Epithelial cell of proximal tubule (primary cell): ENCODE measurements around the gene MAP3K15. TPM values are rescaled to one million over a fixed set of nuclear protein-coding genes. Genes with fewer than 3 reads are reported as not detected.

Experiments
- DNase-seq: peaks from one replicate; pipeline ENCODE4 v3.0.0-alpha.2; 2011; ENCODE audit warnings: low read depth
- H3K4me3 ChIP-seq: 2 replicates; pipeline ENCODE4 v1.5.1; 2011; ENCODE audit warnings: low read depth, mild to moderate bottlenecking, low read length
- CTCF ChIP-seq: conservative IDR thresholded peaks from 2 replicates; pipeline ENCODE4 v1.5.1; 2012; ENCODE audit warnings: low read depth, mild to moderate bottlenecking, low read length
- total RNA-seq: library from RNA; depleted of rRNA; stranded (reverse); fragments of >200 nt; gene quantifications from 2 replicates; pipeline ENCODE4 v1.2.3, GENCODE V29; 2015

The MAP3K15 gene
- total RNA-seq, 1 donor from 2014 or later, result 6.1 TPM

GRCh38 chrX:19410259-19410658, 105.0 kb downstream of the MAP3K15 start:
- no peak for DNase-seq
- H3K4me3 ChIP-seq, result no peak overlapping the region
- TF ChIP-seq CTCF, result no peak

- H3K4me3 ChIP-seq, result no peak overlapping the region
- TF ChIP-seq CTCF, result no peak
- no peak for DNase-seq
Measured at GRCh38 chrX:19403696-19404095, 111.6 kb downstream of the MAP3K15 start.

GRCh38 chrX:19392703-19393102, 122.6 kb downstream of the MAP3K15 start:
- no peak overlapping the region for H3K4me3 ChIP-seq
- TF ChIP-seq CTCF, result no peak

GRCh38 chrX:19392078-19392477, 123.2 kb downstream of the MAP3K15 start:
- no peak overlapping the region for H3K4me3 ChIP-seq
- no peak for TF ChIP-seq CTCF
- no peak for DNase-seq

More at GRCh38 chrX:19392703-19393102, 122.6 kb downstream of the MAP3K15 start:
- no peak for DNase-seq

- DNase-seq, result no peak
- TF ChIP-seq CTCF, result no peak
- H3K4me3 ChIP-seq, result no peak overlapping the region
Measured at GRCh38 chrX:19389227-19389845, 126.0 kb downstream of the MAP3K15 start.

GRCh38 chrX:19388741-19389140, 126.6 kb downstream of the MAP3K15 start:
- no peak overlapping the region for H3K4me3 ChIP-seq
- no peak for TF ChIP-seq CTCF
- DNase-seq, result no peak

GRCh38 chrX:19388064-19388679, 127.1 kb downstream of the MAP3K15 start:
- TF ChIP-seq CTCF, result no peak
- H3K4me3 ChIP-seq, result no peak overlapping the region

More at GRCh38 chrX:19388064-19388679, 127.1 kb downstream of the MAP3K15 start:
- DNase-seq, result no peak
